ENCODE results near the gene DBN1. TPM values are rescaled to one million over a fixed set of nuclear protein-coding genes. Genes with fewer than 3 reads are reported as not detected.

The DBN1 gene
- total RNA-seq, 6 donors from 2014 or later: 17.0 to 55.6 (median 30.1) TPM

GRCh38 chr5:177479774-177480173 lies 6.3 kb upstream of the DBN1 start:
- Histone ChIP-seq H3K27ac (peak overlapping the region; percentile 53 to 71 (median 66)), H3K9me3 (no peaks in the 10 kb centered on the region)
- DNase-seq: no peak

DNA sequence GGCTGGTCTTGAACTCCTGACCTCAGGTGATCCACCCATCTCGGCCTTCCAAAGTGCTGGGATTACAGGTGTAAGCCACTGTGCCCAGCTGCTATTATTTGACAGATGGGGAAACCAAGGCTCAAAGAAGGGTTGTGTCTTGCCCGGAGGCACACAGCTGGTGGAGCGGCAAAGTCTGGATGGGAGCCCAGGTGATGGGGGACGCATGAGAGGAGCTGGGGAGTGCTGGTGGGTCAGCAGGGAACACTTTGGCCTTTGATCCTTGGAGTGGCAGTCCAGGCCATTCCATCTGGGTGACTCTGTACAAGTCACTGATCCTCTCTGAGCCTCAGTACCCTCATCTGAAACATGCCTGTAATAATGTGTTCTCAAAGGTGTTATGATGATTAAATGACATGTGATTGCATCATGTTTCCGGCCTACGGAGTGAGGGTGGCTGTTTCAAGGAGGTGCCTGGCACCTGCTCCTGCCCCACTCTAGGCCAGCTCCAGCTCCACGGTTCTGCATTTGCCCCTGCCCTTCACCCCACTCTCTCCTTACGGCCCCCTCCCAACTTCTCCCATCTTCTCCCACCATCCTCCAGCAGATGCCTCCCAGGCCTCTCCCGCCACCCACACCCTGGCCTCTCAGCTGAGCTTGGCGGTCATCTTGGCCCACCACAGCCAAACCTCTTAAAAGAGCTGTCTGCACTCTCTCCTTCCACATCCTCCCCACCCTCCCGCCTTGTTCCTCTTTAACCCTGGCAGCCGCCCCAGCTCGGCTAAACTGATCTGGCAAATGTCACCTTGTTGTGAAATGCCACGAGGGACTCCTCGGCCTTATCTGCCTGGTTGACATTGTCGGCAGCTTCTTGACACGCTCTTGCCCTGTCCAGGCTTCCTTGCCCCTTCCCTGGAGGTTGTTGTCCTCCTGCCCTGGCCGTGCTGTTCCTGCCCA lies 5.5 kb upstream of the DBN1 start:
- Histone ChIP-seq H3K27me3 (no peaks in the 10 kb centered on the region), H3K9me3 (no peaks in the 10 kb centered on the region), H3K36me3 (peaks cover 0 to 24% (median 14%) of the 10 kb centered on the region in 4 donors), H3K27ac (peak overlapping the region; percentile 53 to 71 (median 66)), H3K4me1 (peaks cover 18 to 29% (median 24%) of the 10 kb centered on the region in 4 donors), H3K4me3 (no peak overlapping the region)
- DNase-seq: peak in 1 of 2 donors; percentile 86
- TF ChIP-seq POLR2AphosphoS5 (IDR thresholded peaks at IDR 0.05): peak in 1 of 2 donors; percentile 43
- peak in 1 of 4 donors; percentile 6 for TF ChIP-seq POLR2A (IDR thresholded peaks at IDR 0.05)
- TF ChIP-seq CTCF (IDR thresholded peaks at IDR 0.05): no peak
- 30 to 34% methylated on average over 18 of the region's 18 CpGs for WGBS, 2 donors
- ATAC-seq (ENCODE audit: low FRiP score in 2 of 2): peak; percentile 69 to 71

More at GRCh38 chr5:177479774-177480173, 6.3 kb upstream of the DBN1 start:
- TF ChIP-seq CTCF (IDR thresholded peaks at IDR 0.05) (no peak), EP300 (IDR thresholded peaks at IDR 0.05) (no peak), POLR2AphosphoS5 (IDR thresholded peaks at IDR 0.05) (no peak), POLR2A (IDR thresholded peaks at IDR 0.05) (no peak)
- WGBS, 2 donors: 68 to 77% methylated on average over 14 of the region's 14 CpGs
- peak in 1 of 2 donors; percentile 25 for ATAC-seq (ENCODE audit: low FRiP score in 2 of 2)
- Histone ChIP-seq H3K4me3 (no peak overlapping the region), H3K36me3 (peaks cover 0 to 28% (median 15%) of the 10 kb centered on the region in 4 donors), H3K27me3 (no peaks in the 10 kb centered on the region), H3K4me1 (peaks cover 18 to 25% (median 23%) of the 10 kb centered on the region in 4 donors)

DNA sequence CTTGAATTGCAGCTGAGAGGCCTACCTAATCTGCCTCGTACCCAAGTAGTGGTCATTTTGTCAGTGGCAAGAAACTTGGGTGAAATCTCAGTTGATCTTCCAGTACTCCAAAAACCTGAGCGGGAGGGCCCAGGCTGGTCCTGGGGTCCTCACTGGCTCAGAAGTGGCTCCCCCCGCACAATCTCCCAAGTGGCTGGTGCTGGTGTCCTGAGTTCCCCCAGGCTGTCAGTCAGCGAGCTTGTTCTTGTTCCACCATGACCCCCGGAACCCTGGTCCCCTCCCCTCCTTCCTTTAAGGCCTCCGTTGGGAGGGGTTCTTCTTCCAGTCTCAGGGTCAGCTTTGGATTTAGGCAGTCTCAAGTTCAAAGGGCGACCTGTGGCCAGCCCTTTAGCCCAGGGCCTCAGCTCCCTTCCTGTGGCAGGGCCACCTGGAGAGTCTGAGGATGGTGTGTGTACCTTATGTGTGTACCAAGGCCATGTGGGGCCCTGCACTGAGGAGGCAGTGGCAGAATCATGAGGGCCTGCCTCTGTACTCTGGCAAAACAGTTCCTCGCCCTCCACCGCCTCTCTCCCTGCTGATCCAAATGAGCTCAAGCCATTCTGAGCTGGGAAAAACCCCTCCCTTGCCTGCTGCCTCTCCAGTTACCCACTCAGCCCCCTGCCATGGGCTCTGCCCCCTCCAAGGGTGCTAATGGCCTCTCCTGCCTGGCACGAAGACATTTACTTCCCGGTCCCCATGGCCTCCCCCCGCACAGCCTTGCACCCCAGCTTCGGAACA lies 4.5 kb upstream of the DBN1 start:
- peak overlapping the region in 3 of 4 donors; percentile 12 to 71 (median 41) for H3K27ac ChIP-seq
- DNase-seq (no peak), ATAC-seq (ENCODE audit: low FRiP score in 2 of 2) (no peak)
- WGBS, 2 donors: 91 to 95% methylated on average over 8 to 13 of the region's 13 CpGs
- peaks cover 0 to under 1% (median under 1%) of the 10 kb centered on the region in 4 donors for H3K27me3 ChIP-seq
- H3K4me1 ChIP-seq: peaks cover 18 to 35% (median 26%) of the 10 kb centered on the region in 4 donors
- H3K36me3 ChIP-seq: peaks cover 0 to 13% (median 7%) of the 10 kb centered on the region in 4 donors
- TF ChIP-seq POLR2A (IDR thresholded peaks at IDR 0.05) (no peak), POLR2AphosphoS5 (IDR thresholded peaks at IDR 0.05) (no peak), EP300 (IDR thresholded peaks at IDR 0.05) (no peak), CTCF (IDR thresholded peaks at IDR 0.05) (no peak)
- no peaks in the 10 kb centered on the region for H3K9me3 ChIP-seq
- no peak overlapping the region for H3K4me3 ChIP-seq

DNA sequence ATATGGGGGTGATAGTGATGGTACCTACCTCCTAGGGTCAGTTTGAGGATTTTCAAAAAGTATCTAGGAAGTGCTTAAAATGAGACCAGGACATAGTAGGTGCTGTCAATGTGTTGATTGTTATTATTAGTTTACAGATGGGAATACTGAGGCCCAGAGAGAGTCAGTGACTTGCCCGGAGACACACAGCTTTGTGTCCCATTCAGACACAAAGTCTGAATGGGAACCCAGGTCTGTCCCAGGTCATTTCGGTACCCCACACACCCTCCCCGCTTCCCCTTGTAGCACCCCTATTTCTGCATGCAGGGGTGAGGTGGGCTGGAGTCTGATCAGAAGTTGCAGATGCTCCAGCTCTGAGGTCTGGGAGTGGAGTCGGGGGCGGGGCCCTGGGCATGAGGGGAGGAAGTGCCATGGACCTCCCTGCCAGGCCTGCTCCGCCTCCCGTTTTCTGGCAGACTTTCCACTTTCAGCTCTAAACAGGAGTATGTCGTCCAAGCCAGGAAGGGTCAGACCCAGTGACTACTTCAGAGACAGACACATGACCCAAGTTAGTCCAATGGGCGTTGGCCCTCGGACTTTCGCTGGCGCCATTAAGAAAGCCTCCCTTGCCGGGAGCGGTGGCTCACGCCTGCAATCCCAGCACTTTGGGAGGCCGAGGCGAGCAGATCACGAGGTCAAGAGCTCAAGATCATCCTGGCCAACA lies 3.2 kb upstream of the DBN1 start:
- ATAC-seq (ENCODE audit: low FRiP score in 2 of 2): peak in 1 of 2 donors; percentile 58
- Histone ChIP-seq H3K27me3 (peaks cover 0 to 7% (median 1%) of the 10 kb centered on the region in 4 donors), H3K4me3 (no peak overlapping the region), H3K27ac (peak overlapping the region in 1 of 4 donors; percentile 41), H3K9me3 (no peaks in the 10 kb centered on the region), H3K36me3 (peaks cover 0 to 6% (median 3%) of the 10 kb centered on the region in 4 donors), H3K4me1 (peaks cover 30 to 47% (median 38%) of the 10 kb centered on the region in 4 donors)
- WGBS, 2 donors: 63 to 75% methylated on average over 10 to 18 of the region's 18 CpGs
- TF ChIP-seq CTCF (IDR thresholded peaks at IDR 0.05) (no peak), POLR2A (IDR thresholded peaks at IDR 0.05) (no peak), POLR2AphosphoS5 (IDR thresholded peaks at IDR 0.05) (peak in 1 of 2 donors; percentile 3)
- DNase-seq: peak in 1 of 2 donors; percentile 53
